Activated T-cell treated with anti-CD3 and anti-CD28 coated beads, Interleukin-2, amount 50 U/mL, for 4 hours (primary cell): ENCODE results near the gene POLR2L. TPM values are rescaled to one million over a fixed set of nuclear protein-coding genes. Genes with fewer than 3 reads are reported as not detected.
A peak's percentile ranks its signal among the peaks of the same experiment; 100 is the strongest.

ENCODE experiments used
- ATAC-seq, 2 donors: fragments of 200-7000 bp; cut with Tn5 transposase; one replicate each; pipeline ENCODE4 v1.10.0; 2021
- DNase-seq: peaks from one replicate; pipeline ENCODE4 v3.0.0-alpha.2; 2020
- H3K27me3 Mint-ChIP-seq: one replicate; pipeline ENCODE4 v1.8.0; 2021; ENCODE audit warnings: low read depth, mixed read lengths
- H3K36me3 Mint-ChIP-seq: one replicate; pipeline ENCODE4 v1.8.0; 2022; ENCODE audit warnings: mixed read lengths; ENCODE audit not compliant: insufficient read depth
- H3K4me1 Mint-ChIP-seq: one replicate; pipeline ENCODE4 v1.8.0; 2021; ENCODE audit warnings: low read depth, mixed read lengths
- H3K4me3 Mint-ChIP-seq: one replicate; pipeline ENCODE4 v1.8.0; 2021; ENCODE audit warnings: mild to moderate bottlenecking, moderate library complexity, mixed read lengths
- H3K9me3 Mint-ChIP-seq: one replicate; pipeline ENCODE4 v1.8.0; 2021; ENCODE audit warnings: mixed read lengths
- total RNA-seq, 3 donors: library from RNA; stranded (reverse); gene quantifications; one replicate each; pipeline ENCODE4 v1.2.1, GENCODE V29; 2021

POLR2L gene
- total RNA-seq, 3 donors from 2014 or later: 167 to 183 (median 174) TPM

DNA sequence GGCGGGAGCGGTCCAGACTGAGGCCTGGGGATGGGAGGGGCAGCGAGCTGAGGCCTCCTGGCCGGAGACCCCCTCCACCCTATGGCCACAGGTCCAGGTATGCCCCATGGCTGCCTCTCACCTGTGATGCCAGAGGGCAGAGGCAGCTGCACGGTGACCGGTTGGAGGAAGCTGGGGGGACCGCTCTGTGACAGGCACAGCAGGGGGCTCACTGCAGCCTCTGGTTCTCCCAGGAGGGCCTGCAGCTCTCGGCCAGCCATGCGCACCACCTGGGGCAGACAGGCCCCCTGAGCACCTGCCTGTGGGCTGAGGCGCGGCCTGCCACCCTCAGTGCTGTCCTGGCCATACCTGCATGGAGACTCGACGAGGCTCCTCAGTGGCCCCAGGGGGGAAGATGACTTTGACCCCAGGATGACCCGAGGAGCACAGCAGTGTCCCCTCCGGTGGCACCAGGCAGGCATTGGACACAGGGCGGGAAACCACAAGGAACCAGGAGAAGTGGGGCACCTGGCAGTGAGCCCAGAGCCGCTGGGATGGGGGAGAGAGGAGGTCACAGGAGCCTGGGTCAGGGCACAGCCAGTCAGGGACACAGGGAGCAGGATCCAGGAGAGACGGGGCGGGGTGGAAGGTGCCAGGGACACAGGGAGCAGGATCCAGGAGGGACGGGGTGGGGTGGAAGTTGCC is 41.1 kb downstream of the POLR2L start:
- peaks cover 16% of the 10 kb centered on the region for H3K4me1 Mint-ChIP-seq
- no peaks in the 10 kb centered on the region for H3K9me3 Mint-ChIP-seq
- H3K36me3 Mint-ChIP-seq: no peaks in the 10 kb centered on the region
- H3K27me3 Mint-ChIP-seq: no peaks in the 10 kb centered on the region
- ATAC-seq (no peak), DNase-seq (no peak)
- no peak overlapping the region for H3K4me3 Mint-ChIP-seq

DNA sequence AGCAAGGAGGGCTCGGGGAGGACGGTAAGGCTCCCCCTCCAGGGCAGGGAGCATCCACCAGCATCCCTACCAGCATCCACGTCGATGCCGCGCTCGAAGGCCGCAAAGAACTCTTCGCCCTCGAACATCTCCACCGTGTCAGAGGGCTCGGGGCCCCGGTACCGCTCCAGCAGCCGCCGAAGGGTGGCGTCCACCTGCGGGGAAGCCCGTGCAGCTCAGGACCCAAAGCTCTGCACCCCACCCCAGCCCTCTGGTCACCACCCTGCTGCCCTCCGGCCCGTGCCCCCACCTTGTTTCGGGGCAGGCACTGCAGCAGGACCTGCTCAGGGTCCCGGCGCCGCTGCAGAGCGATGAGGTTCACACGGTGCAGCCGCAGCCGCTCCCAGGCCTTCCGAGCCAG is 41.9 kb downstream of the POLR2L start:
- DNase-seq (no peak), ATAC-seq (no peak)
- no peak overlapping the region for H3K4me3 Mint-ChIP-seq
- no peaks in the 10 kb centered on the region for H3K36me3 Mint-ChIP-seq
- no peaks in the 10 kb centered on the region for H3K27me3 Mint-ChIP-seq
- peaks cover 18% of the 10 kb centered on the region for H3K4me1 Mint-ChIP-seq
- H3K9me3 Mint-ChIP-seq: no peaks in the 10 kb centered on the region

DNA sequence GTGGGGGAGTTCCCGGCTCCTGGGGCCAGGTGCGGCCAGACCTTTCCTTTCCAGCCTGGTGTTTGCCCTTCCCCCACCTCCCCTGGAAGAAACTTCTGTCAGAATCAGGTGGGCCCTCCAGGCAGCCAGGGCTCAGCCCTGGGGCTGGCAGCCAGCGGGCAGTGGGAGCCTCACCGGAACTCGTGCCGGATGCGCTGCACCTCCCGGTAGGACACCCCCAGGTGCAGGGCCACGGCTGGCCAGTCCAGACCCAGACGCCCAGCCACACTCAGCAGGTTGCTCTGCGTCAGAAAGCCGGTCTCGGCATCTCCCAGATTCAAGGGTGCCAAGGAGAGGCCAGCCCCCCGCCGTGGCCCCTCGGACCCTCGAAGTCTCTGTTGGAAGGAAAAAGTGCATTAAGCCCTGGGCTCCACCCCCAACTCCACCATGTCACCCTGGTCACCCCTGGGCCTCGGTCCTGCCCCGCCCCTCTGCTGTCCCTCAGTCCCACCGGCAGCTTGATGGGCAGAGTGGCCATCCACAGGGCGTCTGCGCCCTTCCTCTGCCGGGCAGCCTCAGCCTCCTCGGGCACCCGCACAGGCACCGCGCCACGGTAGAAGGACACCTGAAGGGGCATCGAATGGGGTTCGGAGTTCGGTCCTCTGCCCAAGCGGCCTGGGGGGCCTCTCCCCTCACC is 42.5 kb downstream of the POLR2L start:
- Mint-ChIP-seq H3K4me1 (peaks cover 18% of the 10 kb centered on the region), H3K36me3 (no peaks in the 10 kb centered on the region), H3K27me3 (no peaks in the 10 kb centered on the region), H3K4me3 (no peak overlapping the region), H3K9me3 (no peaks in the 10 kb centered on the region)
- DNase-seq: no peak
- ATAC-seq: no peak

DNA sequence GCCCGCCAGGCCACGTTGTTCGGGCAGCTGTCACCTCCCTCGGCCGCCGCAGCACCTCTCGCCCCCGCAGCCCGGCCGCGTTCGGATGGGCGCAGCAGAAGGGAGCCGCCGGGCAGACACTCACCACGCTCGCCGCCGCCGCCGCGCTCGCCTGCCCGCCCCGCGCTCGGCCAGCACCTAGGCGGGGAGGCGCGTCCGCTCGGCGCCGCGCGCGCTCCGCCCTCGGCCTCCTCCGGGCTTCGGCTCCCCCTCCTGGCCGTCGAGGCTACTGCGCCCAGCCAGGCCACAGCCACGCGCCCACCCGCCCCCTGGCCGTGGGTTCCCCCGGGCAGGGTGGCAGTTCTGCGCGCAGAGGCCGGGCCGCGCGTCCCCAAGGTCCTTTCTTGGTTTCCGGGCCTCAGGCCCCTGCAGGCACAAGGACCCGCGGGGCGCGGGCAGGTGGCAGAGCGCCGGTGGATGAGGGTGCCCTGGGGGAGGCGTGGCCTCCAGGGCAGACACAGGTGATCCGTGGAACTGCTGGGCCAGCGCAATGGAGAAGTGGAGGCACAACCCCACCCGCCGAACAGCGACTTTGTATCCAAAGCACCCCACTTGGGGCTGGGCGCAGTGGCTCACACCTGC is 44.1 kb downstream of the POLR2L start, which contains the start of gene SLC25A22:
Gene SLC25A22, minus strand, starts transcription at position 189 of the 621 bp plus-strand sequence. CDS start 3,275 bp downstream, outside the sequence.
- Mint-ChIP-seq H3K27me3 (no peaks in the 10 kb centered on the region), H3K4me1 (peaks cover 11% of the 10 kb centered on the region), H3K36me3 (no peaks in the 10 kb centered on the region), H3K9me3 (no peaks in the 10 kb centered on the region), H3K4me3 (peak within 1 kb of the TSS; percentile 93)
- DNase-seq (peak; percentile 80), ATAC-seq (peak; percentile 57 to 65)

DNA sequence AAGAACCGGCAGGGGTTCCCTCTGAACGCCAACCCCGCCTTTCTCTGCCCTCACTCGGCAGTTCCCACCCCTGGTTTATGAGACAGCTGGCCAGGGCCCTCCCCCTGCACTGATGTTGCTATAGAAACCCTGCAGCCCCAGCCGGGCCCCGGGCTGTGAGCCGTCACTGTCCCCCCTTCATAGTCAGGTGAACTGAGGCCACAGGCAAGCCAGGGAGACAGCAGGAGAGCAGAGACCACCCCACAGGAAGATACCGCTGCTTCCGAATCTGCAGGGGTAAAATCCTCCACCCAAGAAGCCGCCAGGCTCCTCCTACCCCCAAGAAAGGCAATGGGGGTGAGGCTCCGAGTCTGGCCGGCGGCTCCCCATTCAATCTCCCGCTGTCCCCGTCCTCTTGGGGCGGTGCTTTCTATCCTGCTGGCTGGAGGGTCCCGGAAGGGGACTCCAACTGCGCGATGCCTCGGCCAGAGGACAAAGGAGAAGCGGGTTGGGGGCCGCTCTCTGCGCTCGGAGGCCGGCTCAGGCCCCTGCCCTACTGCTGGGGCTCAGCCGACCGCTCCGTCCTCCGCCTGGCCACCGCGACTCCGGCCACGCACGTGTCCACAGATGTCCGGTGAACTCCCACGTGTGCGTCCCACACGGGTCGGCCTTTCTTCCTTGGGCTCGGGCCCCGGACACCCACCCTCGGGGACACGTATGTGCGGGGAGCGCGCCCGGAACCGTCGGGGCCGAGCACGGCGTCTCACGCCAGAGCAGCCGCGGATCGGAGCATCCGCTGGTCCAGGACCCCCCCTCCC is 44.8 kb downstream of the POLR2L start:
- Mint-ChIP-seq H3K36me3 (no peaks in the 10 kb centered on the region), H3K4me3 (peak overlapping the region; percentile 93)
- ATAC-seq: peak; percentile 42 to 47

DNA sequence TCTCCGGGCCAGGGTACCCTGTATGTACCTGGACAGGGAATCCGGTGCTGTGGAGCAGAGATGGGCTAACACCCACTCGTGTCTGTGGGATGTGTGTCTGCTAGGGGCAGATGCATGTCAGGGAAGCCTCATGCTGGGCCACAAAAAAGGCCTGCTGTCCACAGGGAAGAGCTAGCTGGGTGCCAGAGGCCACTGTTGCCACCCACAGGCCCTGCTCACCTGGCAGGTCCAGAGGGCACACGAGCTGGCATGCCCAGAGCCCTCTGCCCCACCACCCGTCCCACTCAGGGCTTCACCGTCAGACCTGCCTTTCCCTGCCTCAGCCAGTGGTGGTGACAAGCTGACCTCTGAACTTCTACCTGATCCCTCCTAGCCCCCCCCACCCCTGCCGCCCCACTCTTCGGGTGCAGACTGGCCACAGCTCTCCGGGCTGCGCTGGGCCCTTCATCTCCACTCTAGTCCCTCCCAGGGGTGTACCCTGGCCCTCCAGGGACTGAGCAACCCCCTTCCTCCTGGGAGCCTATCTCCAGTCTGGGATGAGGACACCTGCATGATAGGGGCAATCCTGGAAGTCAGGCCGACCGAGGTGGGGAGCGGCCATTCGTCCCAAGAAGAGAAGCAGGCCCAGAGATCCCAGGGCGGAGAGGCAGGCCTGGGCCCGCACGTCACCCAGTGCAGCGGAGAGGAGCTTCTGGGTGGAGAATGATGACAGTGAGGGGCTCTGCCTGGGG is 45.6 kb downstream of the POLR2L start:
- ATAC-seq (no peak), DNase-seq (no peak)
- H3K27me3 Mint-ChIP-seq: no peaks in the 10 kb centered on the region
- no peaks in the 10 kb centered on the region for H3K9me3 Mint-ChIP-seq
- H3K36me3 Mint-ChIP-seq: peaks cover 3% of the 10 kb centered on the region
- peak overlapping the region; percentile 93 for H3K4me3 Mint-ChIP-seq
- peaks cover 9% of the 10 kb centered on the region for H3K4me1 Mint-ChIP-seq

More for the DNA sequence above, 44.8 kb downstream of the POLR2L start:
- DNase-seq: peak; percentile 57
- Mint-ChIP-seq H3K9me3 (no peaks in the 10 kb centered on the region), H3K27me3 (no peaks in the 10 kb centered on the region), H3K4me1 (peaks cover 9% of the 10 kb centered on the region)

DNA sequence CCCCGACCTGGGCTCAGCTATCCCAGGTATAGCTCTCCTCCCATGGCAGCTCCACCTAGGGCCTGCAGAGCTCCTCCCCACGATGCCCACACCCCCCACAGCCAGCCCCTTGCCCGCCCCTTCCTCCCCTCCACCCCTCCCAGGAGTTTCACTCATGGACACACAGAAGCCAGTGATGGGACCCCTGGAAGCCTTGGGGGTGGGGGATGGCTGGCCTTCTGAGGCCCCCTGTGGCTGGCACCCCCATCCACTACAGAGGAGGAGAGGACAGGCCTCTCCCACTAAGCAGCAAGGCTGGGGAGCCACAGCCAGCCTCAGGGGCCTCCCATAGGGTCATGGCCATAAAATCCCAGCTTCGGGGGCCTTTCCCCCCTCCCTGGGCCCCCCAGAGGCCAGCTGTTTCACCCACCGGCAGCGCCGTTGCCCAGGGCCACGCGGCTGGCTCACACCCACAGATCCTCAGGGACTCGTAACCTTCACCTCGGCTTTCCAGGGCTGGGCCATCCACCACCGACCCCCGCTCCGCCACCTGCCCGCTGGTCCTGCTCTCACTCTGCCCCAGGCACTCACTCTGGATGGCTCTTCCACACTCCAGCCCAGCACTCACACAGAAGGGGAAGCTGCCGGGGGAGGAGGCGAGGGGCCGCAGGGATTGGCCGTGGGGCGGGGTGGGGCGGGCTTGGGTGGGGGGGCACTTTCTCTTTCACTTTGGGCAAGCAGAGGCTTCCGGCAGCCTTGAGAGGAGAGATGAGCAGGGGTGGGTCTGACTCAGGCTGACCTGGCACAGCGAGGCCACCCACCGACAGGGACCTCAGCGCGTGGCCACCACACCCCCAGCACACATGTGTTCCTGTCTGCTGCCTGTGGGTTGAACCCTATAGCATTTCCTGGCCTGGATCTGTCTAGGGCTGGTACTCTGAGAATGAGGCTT is 46.4 kb downstream of the POLR2L start:
- Mint-ChIP-seq H3K4me3 (peak overlapping the region; percentile 93), H3K9me3 (no peaks in the 10 kb centered on the region), H3K27me3 (no peaks in the 10 kb centered on the region), H3K4me1 (peaks cover 9% of the 10 kb centered on the region), H3K36me3 (peaks cover 7% of the 10 kb centered on the region)
- peak; percentile 68 to 73 for ATAC-seq
- DNase-seq: peak; percentile 71

DNA sequence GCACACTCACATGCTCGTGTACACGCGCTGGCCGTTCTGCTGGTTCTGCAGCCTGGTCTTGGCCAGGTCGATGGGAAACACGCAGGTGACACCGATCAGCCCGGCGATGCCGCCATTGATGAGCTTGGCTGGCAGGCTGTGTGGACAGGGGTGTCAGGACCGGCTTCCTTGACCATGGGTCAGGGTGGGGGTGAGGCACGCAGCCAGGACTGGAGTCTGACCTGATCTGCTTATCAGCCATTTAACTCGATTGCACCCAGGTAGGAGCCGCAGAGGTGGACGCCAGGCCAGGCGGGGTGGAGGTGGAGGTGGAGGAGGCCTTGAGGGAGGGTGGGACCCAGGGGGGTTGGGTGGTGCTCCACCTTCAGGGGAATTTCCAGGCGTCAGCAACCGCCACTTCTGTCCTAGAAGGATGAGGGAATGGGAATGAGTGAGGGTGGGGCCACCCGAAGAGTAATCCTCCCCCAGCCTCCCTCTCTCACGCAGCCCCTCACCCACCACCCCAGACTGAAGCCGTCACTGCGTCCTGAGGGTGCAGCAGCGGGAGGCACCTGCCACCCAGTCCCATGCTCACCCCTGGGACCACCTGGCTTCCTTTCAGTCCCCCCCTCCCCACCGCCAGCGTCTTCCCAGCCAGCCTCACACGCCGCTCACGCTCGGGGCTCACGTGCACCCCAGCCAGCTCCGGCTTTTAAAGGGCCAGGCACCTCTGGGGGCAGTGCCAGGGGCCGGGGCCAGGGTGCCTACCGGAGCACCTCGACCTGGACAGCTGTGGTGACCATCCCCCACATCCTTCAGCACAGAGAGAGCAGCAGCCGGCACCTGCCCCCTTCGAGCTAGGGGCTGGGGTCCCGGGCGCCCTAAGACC is 47.3 kb downstream of the POLR2L start:
- H3K4me3 Mint-ChIP-seq: peak overlapping the region; percentile 93
- DNase-seq (no peak), ATAC-seq (no peak)
- no peaks in the 10 kb centered on the region for H3K27me3 Mint-ChIP-seq
- peaks cover 9% of the 10 kb centered on the region for H3K4me1 Mint-ChIP-seq
- H3K36me3 Mint-ChIP-seq: peaks cover 7% of the 10 kb centered on the region
- H3K9me3 Mint-ChIP-seq: no peaks in the 10 kb centered on the region

DNA sequence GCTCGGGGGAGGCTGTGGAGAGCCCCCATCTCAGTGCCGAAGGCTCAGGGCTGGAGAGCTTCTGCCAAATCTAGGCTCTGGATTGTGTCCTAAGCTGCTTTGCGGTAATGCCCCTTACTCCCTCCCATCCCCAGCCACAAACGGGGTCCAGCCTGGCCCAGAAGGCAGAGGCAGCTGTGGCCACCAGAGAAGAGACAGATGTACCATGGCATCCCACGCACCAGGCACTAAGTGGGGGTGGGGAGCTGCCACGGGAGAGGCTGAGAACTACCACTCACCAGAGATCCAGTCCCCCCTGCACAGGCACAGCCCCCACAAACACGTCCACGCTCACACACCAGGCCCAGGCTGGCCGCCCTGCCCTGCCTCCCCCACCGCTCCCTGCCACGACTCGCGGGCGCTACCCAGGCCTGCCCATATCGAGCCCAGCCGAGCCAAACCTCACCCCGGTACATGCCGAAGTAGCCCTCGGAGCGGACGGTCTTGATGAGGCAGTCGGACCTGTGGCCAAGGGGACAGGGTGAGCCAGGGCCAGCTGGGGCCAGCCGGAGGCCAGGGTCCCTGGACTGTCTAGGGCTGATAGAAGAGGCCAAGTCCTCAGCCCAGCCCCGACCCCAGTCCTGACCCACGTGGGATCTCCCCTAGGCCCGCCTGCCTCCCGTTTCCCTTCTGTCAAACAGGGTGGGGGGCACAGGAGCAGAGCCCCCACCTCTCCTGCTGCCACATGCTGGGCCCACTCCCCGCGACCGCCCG is 48.1 kb downstream of the POLR2L start:
- Mint-ChIP-seq H3K4me3 (peak overlapping the region; percentile 93), H3K4me1 (peaks cover 9% of the 10 kb centered on the region), H3K36me3 (peaks cover 7% of the 10 kb centered on the region), H3K27me3 (peaks cover 1% of the 10 kb centered on the region), H3K9me3 (no peaks in the 10 kb centered on the region)
- ATAC-seq (no peak), DNase-seq (no peak)

DNA sequence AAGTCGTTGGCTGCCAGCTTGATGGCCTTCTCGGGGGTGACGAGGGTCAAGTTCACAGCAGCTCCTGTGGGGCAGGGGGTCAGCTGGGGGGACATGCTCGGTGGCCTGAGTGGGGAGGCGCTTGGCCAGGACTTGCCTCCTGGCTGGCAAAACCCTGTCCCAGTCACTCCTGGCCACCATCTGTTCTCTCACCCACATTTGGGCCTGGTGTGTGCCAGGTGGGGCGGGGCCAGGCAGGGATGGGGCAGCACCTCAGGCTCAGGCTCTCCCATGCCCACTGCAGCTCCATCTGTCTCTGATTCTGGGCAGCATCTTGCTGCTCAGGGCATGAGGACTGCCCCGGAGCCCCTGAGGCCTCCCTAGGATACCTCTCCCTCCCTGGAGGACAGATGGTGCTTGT is 48.8 kb downstream of the POLR2L start:
- Mint-ChIP-seq H3K27me3 (peaks cover 1% of the 10 kb centered on the region), H3K4me3 (peak overlapping the region; percentile 46), H3K36me3 (peaks cover 7% of the 10 kb centered on the region), H3K9me3 (no peaks in the 10 kb centered on the region), H3K4me1 (peaks cover 9% of the 10 kb centered on the region)
- ATAC-seq (no peak), DNase-seq (no peak)

DNA sequence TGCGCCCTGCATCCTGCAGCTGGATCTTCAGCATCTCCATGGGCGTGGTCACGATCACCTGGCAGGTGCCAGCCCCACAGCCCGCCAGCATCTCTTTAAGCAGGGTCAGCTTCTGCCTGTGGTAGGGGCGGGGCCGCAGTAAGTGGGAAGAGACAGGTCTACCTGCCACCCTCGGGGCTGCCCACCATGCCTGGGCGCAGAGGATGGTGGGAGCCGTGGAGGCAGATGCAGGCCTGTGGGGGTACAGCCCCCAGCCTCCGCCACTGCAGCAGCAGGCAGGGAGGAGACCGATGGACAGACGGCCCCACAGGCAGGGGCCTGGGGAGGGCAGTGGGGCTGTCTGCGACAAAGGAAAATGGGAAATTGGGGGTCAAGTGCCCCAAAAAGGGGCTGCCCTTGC is 49.5 kb downstream of the POLR2L start:
- Mint-ChIP-seq H3K9me3 (no peaks in the 10 kb centered on the region), H3K4me1 (peaks cover 11% of the 10 kb centered on the region), H3K36me3 (peaks cover 7% of the 10 kb centered on the region), H3K4me3 (no peak overlapping the region), H3K27me3 (peaks cover 1% of the 10 kb centered on the region)
- ATAC-seq (no peak), DNase-seq (no peak)

DNA sequence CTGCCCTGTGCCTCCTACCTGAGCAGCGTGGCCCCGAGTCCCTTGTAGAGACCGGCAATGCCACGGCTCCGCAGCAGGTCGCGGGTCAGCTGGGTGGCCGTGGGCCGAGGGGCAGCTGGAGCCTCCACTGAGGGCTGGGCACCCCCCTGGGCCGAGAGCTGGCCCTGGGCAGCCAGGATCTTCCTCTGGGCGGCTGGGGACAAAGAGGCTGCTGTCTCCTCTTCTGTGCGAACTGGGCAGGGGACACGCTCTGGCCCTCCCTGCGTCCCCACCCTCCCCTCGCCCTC is 49.9 kb downstream of the POLR2L start:
- ATAC-seq (no peak), DNase-seq (no peak)
- Mint-ChIP-seq H3K4me3 (no peak overlapping the region), H3K4me1 (peaks cover 12% of the 10 kb centered on the region), H3K27me3 (peaks cover 1% of the 10 kb centered on the region), H3K9me3 (no peaks in the 10 kb centered on the region), H3K36me3 (peaks cover 7% of the 10 kb centered on the region)
